KBM-7 (cell line): ENCODE measurements around the gene IGF2BP2.

Source experiments
- DNase-seq: peaks from one replicate; pipeline ENCODE4 v3.0.0-alpha.2; 2015
- in situ Hi-C: fragments of 300-500 bp; cut with MboI; formaldehyde crosslinking; loops from 2 replicates; pipeline ENCODE4 v1.14.3; 2020; ENCODE audit warnings: low sequenced_read_pairs, low pct_unique_long_range_greater_than_20kb, mixed read lengths

The IGF2BP2 gene

GRCh38 chr3:185746470-185746869 lies 78.4 kb downstream of the IGF2BP2 start:
- in situ Hi-C loops, result no loop called here
- DNase-seq, result peak; percentile 61

- peak; percentile 92 for DNase-seq
- in situ Hi-C loops, result no loop called here
Measured at GRCh38 chr3:185744997-185745843, 79.6 kb downstream of the IGF2BP2 start.

- no peak for DNase-seq
- in situ Hi-C loops, result no loop called here
Measured at GRCh38 chr3:185741586-185741985, 83.3 kb downstream of the IGF2BP2 start.

- DNase-seq, result no peak
- in situ Hi-C loops, result no loop called here
Measured at GRCh38 chr3:185740133-185740532, 84.7 kb downstream of the IGF2BP2 start.

GRCh38 chr3:185739264-185739701 lies 85.6 kb downstream of the IGF2BP2 start:
- DNase-seq, result no peak
- in situ Hi-C loops, result no loop called here

GRCh38 chr3:185737740-185738680 lies 86.8 kb downstream of the IGF2BP2 start:
- in situ Hi-C loops, result no loop called here
- no peak for DNase-seq

- no peak for DNase-seq
- in situ Hi-C loops, result no loop called here
Measured at GRCh38 chr3:185737020-185737419, 87.8 kb downstream of the IGF2BP2 start.

- in situ Hi-C loops, result no loop called here
- no peak for DNase-seq
Measured at GRCh38 chr3:185734725-185735096, 90.1 kb downstream of the IGF2BP2 start.

- DNase-seq, result peak; percentile 79
- in situ Hi-C loops, result no loop called here
Measured at GRCh38 chr3:185733980-185734724, 90.7 kb downstream of the IGF2BP2 start.

GRCh38 chr3:185732782-185733181 lies 92.1 kb downstream of the IGF2BP2 start:
- in situ Hi-C loops, result no loop called here
- peak; percentile 21 for DNase-seq

- in situ Hi-C loops, result no loop called here
- DNase-seq, result no peak
Measured at GRCh38 chr3:185730550-185730949, 94.3 kb downstream of the IGF2BP2 start.

- no peak for DNase-seq
- in situ Hi-C loops, result no loop called here
Measured at GRCh38 chr3:185729337-185730055, 95.3 kb downstream of the IGF2BP2 start.

GRCh38 chr3:185728630-185729336 lies 96.1 kb downstream of the IGF2BP2 start:
- no peak for DNase-seq

GRCh38 chr3:185727873-185728272 lies 97.0 kb downstream of the IGF2BP2 start:
- in situ Hi-C loops, result no loop called here

More at GRCh38 chr3:185728630-185729336, 96.1 kb downstream of the IGF2BP2 start:
- in situ Hi-C loops, result no loop called here

GRCh38 chr3:185726254-185726967 lies 98.4 kb downstream of the IGF2BP2 start:
- in situ Hi-C loops, result no loop called here
- DNase-seq, result no peak

More at GRCh38 chr3:185727873-185728272, 97.0 kb downstream of the IGF2BP2 start:
- no peak for DNase-seq

GRCh38 chr3:185724761-185725160 lies 100.1 kb downstream of the IGF2BP2 start:
- in situ Hi-C loops, result no loop called here
- no peak for DNase-seq

GRCh38 chr3:185724251-185724650 lies 100.6 kb downstream of the IGF2BP2 start:
- DNase-seq, result no peak
- in situ Hi-C loops, result no loop called here
